22Rv1 (cell line): ENCODE data around the gene GAS1.

Experiments used
- CTCF ChIP-seq: fragments of 450-650 bp; IDR thresholded peaks from 2 replicates; pipeline ENCODE4 v1.5.1; 2017; ENCODE audit warnings: mild to moderate bottlenecking
- ZFX ChIP-seq: fragments of 450-650 bp; IDR thresholded peaks from 2 replicates; pipeline ENCODE4 v1.6.1; 2017; ENCODE audit warnings: antibody characterized with exemption, borderline replicate concordance

GRCh38 chr9:86971742-86972141, 24.4 kb upstream of the GAS1 start:
- TF ChIP-seq CTCF, result no peak
- TF ChIP-seq ZFX, result no peak
